ENCODE results near the gene CEP20. TPM values are rescaled to one million over a fixed set of nuclear protein-coding genes. Genes with fewer than 3 reads are reported as not detected.

The CEP20 gene
- total and polyA plus RNA-seq, 2 of the 8 experiments (the other 6 are each of a cell fraction or from before 2014, with no cell fraction given): 16.2 to 49.0 TPM

GRCh38 chr16:15816228-15816627, 72.2 kb downstream of the CEP20 start:
- Histone ChIP-seq H3K18ac (ENCODE audit: extremely low read depth, low read length) (no peak overlapping the region), H4K8ac (ENCODE audit: extremely low read depth, insufficient read depth, low read length) (no peak overlapping the region), H3K4me1 (replicated peaks in 1 of 4; ENCODE audit: control insufficient read depth in 3 of 4, insufficient read depth in 4 of 4, low read length in 3 of 4) (no peaks in the 10 kb centered on the region), H3K23ac (ENCODE audit: insufficient read length) (no peak overlapping the region), H2AK5ac (ENCODE audit: low read depth, low read length) (no peak overlapping the region), H3K36me3 (ENCODE audit: control insufficient read depth in 2 of 4, insufficient read depth in 4 of 4, low read length in 3 of 4) (no peaks in the 10 kb centered on the region), H3K4ac (replicated peaks; ENCODE audit: insufficient read length, low read depth, low read length) (no peak overlapping the region), H2BK120ac (replicated peaks; ENCODE audit: low read depth, low read length) (no peak overlapping the region), H2BK5ac (ENCODE audit: low read depth, low read length) (no peak overlapping the region), H4K20me1 (replicated peaks in 1 of 2; ENCODE audit: control insufficient read depth in 1 of 2, insufficient read depth in 2 of 2, low read length in 2 of 2) (no peaks in the 10 kb centered on the region), H4K5ac (ENCODE audit: insufficient read length, low read depth, low read length) (no peak overlapping the region), H3K9me3 (ENCODE audit: insufficient read depth in 2 of 2, low read depth in 1 of 2, low read length in 1 of 2) (peaks cover 4 to 13% of the 10 kb centered on the region in 2 experiments; a peak in 1 of 4 replicates), H3K79me1 (ENCODE audit: low read depth, low read length) (no peaks in the 10 kb centered on the region), H2AFZ (ENCODE audit: low read length) (no peak overlapping the region), H3K23me2 (ENCODE audit: low read depth, low read length) (no peaks in the 10 kb centered on the region), H3K27me3 (replicated peaks in 1 of 4; ENCODE audit: control insufficient read depth in 3 of 4, extremely low read depth in 1 of 4, insufficient read depth in 3 of 4, low read length in 3 of 4) (no peaks in the 10 kb centered on the region), H2BK12ac (ENCODE audit: low read depth, low read length) (no peak overlapping the region), H3K14ac (ENCODE audit: insufficient read length) (no peak overlapping the region), H3K4me3 (ENCODE audit: extremely low read depth in 1 of 4, insufficient read depth in 2 of 4, low read depth in 3 of 4, low read length in 4 of 4) (no peak overlapping the region), H3K9ac (replicated peaks in 1 of 4; ENCODE audit: extremely low read depth in 1 of 4, low read depth in 3 of 4, low read length in 3 of 4) (no peak overlapping the region), H4K91ac (replicated peaks; ENCODE audit: insufficient read length, low read length) (no peak overlapping the region), H2BK20ac (ENCODE audit: low read length) (no peak overlapping the region), H3K27ac (ENCODE audit: low read depth, low read length) (no peak overlapping the region), H3K56ac (replicated peaks; ENCODE audit: insufficient read length, low read depth, low read length) (no peak overlapping the region), H3K79me2 (ENCODE audit: control insufficient read depth in 1 of 2, insufficient read depth in 2 of 2, low read length in 2 of 2) (no peaks in the 10 kb centered on the region), H2BK15ac (ENCODE audit: low read length) (no peak overlapping the region), H3K4me2 (ENCODE audit: insufficient read depth in 1 of 2, low read depth in 2 of 2, low read length in 2 of 2) (no peak overlapping the region)
- no peak for FAIRE-seq
- no peak for TF ChIP-seq FOSL1 (IDR thresholded peaks at IDR 0.05; ENCODE audit: insufficient read depth, low read depth, low read length)
- TF ChIP-seq CHD1 (IDR thresholded peaks at IDR 0.05; ENCODE audit: low read depth, low read length): no peak
- no peak for TF ChIP-seq NRF1 (IDR thresholded peaks at IDR 0.05; ENCODE audit: low read depth, low read length)
- TF ChIP-seq PHF8 (conservative IDR thresholded peaks at IDR 0.05; ENCODE audit: low read depth, low read length): no peak
- TF ChIP-seq RNF2 (IDR thresholded peaks at IDR 0.05; ENCODE audit: borderline replicate concordance, low read depth, low read length, missing control alignments, poor library complexity, severe bottlenecking): no peak
- no peak for TF ChIP-seq NANOG (IDR thresholded peaks at IDR 0.05; ENCODE audit: insufficient read depth, low read depth, low read length, poor library complexity, severe bottlenecking)
- no peak for TF ChIP-seq EP300 (IDR thresholded peaks at IDR 0.05; ENCODE audit: borderline replicate concordance in 1 of 2, low read depth in 2 of 2, low read length in 2 of 2)
- CTCF ChIA-PET (ENCODE audit: partially characterized antibody): interaction anchor here (0.7 to 4.0 kb wide), 3 partner anchors 10 to 332 kb away, joined by 3 to 23 read pairs (median 3); no protein-coding TSS in a partner anchor
- POLR2A ChIA-PET (ENCODE audit: partially characterized antibody): no interaction called here
- DNase-seq (ENCODE audit: low read depth in 1 of 2, low spot score in 2 of 2): no peak
